NK-92 treated with Interleukin-12 subunit alpha and Interleukin-12 subunit beta, amount 100 ng/mL, for 24 hours (cell line): ENCODE results near the gene SLC25A5.
"Not testable (repeated sequence)": the region's sequence is repeated elsewhere in the genome, so short reads cannot be mapped to it uniquely, and the experiment has no call there.

ENCODE experiments used
- DNase-seq: peaks from one replicate; lab custom pipeline; 2025; lab: John Stamatoyannopoulos, UW

SLC25A5 gene

GRCh38 chrX:119477812-119478232 lies 9.6 kb downstream of the SLC25A5 start:
- DNase-seq = no peak

GRCh38 chrX:119478504-119478903 lies 10.3 kb downstream of the SLC25A5 start:
- no peak for DNase-seq

GRCh38 chrX:119479845-119480244 lies 11.6 kb downstream of the SLC25A5 start:
- no peak for DNase-seq

- DNase-seq = no peak
These were observed 13.1 kb downstream of the SLC25A5 start for GRCh38 chrX:119481323-119481801.

- no peak for DNase-seq
These were observed 13.8 kb downstream of the SLC25A5 start for GRCh38 chrX:119482041-119482440.

- no peak for DNase-seq
These were observed 14.5 kb downstream of the SLC25A5 start for GRCh38 chrX:119482481-119483480.

- DNase-seq = no peak
These were observed 18.5 kb downstream of the SLC25A5 start for GRCh38 chrX:119486745-119487144.

GRCh38 chrX:119487766-119488165 lies 19.5 kb downstream of the SLC25A5 start:
- DNase-seq = not testable (repeated sequence)

GRCh38 chrX:119488749-119489148 lies 20.5 kb downstream of the SLC25A5 start:
- DNase-seq = no peak

GRCh38 chrX:119489212-119490074 lies 21.2 kb downstream of the SLC25A5 start:
- DNase-seq = no peak

- no peak for DNase-seq
These were observed 24.2 kb downstream of the SLC25A5 start for GRCh38 chrX:119492463-119492862.

GRCh38 chrX:119493851-119494495 lies 25.7 kb downstream of the SLC25A5 start:
- DNase-seq = not testable (repeated sequence)

GRCh38 chrX:119495734-119496726 lies 27.8 kb downstream of the SLC25A5 start:
- no peak for DNase-seq

- DNase-seq = no peak
These were observed 28.9 kb downstream of the SLC25A5 start for GRCh38 chrX:119497185-119497584.

- no peak for DNase-seq
These were observed 32.0 kb downstream of the SLC25A5 start for GRCh38 chrX:119500061-119500800.

GRCh38 chrX:119501511-119502148 lies 33.4 kb downstream of the SLC25A5 start:
- no peak for DNase-seq

- no peak for DNase-seq
These were observed 34.7 kb downstream of the SLC25A5 start for GRCh38 chrX:119502727-119503483.

- no peak for DNase-seq
These were observed 35.2 kb downstream of the SLC25A5 start for GRCh38 chrX:119503484-119503861.

- DNase-seq = not testable (repeated sequence)
These were observed 36.9 kb downstream of the SLC25A5 start for GRCh38 chrX:119505145-119505544.
